IMR-90 (cell line): ENCODE results near the gene ERP44.

Experiments used
- POLR2A ChIP-seq: IDR thresholded peaks from 2 replicates; pipeline ENCODE4 v1.6.1; 2012; ENCODE audit warnings: mild to moderate bottlenecking, low read depth, low read length
- RCOR1 ChIP-seq: IDR thresholded peaks from 2 replicates; pipeline ENCODE4 v1.6.1; 2012; ENCODE audit warnings: mild to moderate bottlenecking, low read length, improper control_type of control experiment; ENCODE audit not compliant: insufficient replicate concordance
- TF ChIP-seq, protein P1 (sequence below): conservative IDR thresholded peaks from 2 replicates; pipeline ENCODE4 v1.5.1; 2012; ENCODE audit warnings: mild to moderate bottlenecking, low read depth, low read length, improper control_type of control experiment

DNA sequence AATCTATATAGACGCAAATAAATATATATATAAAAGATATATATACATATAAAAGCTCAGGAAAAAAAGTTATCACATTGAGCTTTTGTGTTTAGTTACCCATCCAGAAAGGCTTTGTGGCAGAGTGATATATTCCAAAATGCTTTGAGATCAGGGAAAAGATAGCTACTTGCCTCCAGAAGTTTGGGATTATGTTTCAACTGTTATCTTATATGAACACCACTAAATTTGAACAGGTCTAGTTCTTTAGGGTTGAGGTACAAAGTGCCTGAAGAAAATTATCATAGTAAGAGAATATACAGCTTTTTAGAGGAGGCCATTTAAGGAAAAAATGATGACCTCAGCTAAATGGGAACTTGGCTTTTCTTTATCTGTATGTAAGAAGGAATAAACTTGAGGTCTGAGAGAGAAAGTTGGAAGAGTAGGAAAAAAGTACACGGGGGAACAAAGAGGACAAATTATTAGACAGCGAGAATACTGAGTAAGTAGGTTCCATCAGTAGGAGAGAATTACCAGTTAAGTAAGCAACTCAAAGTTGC is 2.4 kb downstream of the ERP44 start:
- TF ChIP-seq, protein P1, sequence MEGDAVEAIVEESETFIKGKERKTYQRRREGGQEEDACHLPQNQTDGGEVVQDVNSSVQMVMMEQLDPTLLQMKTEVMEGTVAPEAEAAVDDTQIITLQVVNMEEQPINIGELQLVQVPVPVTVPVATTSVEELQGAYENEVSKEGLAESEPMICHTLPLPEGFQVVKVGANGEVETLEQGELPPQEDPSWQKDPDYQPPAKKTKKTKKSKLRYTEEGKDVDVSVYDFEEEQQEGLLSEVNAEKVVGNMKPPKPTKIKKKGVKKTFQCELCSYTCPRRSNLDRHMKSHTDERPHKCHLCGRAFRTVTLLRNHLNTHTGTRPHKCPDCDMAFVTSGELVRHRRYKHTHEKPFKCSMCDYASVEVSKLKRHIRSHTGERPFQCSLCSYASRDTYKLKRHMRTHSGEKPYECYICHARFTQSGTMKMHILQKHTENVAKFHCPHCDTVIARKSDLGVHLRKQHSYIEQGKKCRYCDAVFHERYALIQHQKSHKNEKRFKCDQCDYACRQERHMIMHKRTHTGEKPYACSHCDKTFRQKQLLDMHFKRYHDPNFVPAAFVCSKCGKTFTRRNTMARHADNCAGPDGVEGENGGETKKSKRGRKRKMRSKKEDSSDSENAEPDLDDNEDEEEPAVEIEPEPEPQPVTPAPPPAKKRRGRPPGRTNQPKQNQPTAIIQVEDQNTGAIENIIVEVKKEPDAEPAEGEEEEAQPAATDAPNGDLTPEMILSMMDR: no peak
- TF ChIP-seq POLR2A (no peak), RCOR1 (no peak)
